ENCODE measurements around the gene IRF5. TPM values are rescaled to one million over a fixed set of nuclear protein-coding genes. Genes with fewer than 3 reads are reported as not detected.

The IRF5 gene
- polyA plus RNA-seq, 1 donor from 2014 or later: not detected

GRCh38 chr7:128916643-128916915 is 21.1 kb upstream of the IRF5 start:
- TF ChIP-seq, protein P1, sequence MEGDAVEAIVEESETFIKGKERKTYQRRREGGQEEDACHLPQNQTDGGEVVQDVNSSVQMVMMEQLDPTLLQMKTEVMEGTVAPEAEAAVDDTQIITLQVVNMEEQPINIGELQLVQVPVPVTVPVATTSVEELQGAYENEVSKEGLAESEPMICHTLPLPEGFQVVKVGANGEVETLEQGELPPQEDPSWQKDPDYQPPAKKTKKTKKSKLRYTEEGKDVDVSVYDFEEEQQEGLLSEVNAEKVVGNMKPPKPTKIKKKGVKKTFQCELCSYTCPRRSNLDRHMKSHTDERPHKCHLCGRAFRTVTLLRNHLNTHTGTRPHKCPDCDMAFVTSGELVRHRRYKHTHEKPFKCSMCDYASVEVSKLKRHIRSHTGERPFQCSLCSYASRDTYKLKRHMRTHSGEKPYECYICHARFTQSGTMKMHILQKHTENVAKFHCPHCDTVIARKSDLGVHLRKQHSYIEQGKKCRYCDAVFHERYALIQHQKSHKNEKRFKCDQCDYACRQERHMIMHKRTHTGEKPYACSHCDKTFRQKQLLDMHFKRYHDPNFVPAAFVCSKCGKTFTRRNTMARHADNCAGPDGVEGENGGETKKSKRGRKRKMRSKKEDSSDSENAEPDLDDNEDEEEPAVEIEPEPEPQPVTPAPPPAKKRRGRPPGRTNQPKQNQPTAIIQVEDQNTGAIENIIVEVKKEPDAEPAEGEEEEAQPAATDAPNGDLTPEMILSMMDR (IDR thresholded peaks at IDR 0.05; ENCODE audit: poor library complexity, severe bottlenecking): no peak
- TF ChIP-seq TAF1 (IDR thresholded peaks at IDR 0.05; ENCODE audit: low read depth) (no peak), POLR2AphosphoS5 (IDR thresholded peaks at IDR 0.05) (no peak), SMC3 (conservative IDR thresholded peaks at IDR 0.05; ENCODE audit: poor library complexity) (no peak), EP300 (conservative IDR thresholded peaks at IDR 0.05; ENCODE audit: poor library complexity, severe bottlenecking) (no peak), EZH2 (IDR thresholded peaks at IDR 0.05; ENCODE audit: borderline replicate concordance, insufficient read depth, low read length, poor library complexity, severe bottlenecking) (no peak), RAD21 (conservative IDR thresholded peaks at IDR 0.05) (no peak), MXI1 (conservative IDR thresholded peaks at IDR 0.05; ENCODE audit: poor library complexity, severe bottlenecking) (no peak)
- TF ChIP-seq, protein P2, sequence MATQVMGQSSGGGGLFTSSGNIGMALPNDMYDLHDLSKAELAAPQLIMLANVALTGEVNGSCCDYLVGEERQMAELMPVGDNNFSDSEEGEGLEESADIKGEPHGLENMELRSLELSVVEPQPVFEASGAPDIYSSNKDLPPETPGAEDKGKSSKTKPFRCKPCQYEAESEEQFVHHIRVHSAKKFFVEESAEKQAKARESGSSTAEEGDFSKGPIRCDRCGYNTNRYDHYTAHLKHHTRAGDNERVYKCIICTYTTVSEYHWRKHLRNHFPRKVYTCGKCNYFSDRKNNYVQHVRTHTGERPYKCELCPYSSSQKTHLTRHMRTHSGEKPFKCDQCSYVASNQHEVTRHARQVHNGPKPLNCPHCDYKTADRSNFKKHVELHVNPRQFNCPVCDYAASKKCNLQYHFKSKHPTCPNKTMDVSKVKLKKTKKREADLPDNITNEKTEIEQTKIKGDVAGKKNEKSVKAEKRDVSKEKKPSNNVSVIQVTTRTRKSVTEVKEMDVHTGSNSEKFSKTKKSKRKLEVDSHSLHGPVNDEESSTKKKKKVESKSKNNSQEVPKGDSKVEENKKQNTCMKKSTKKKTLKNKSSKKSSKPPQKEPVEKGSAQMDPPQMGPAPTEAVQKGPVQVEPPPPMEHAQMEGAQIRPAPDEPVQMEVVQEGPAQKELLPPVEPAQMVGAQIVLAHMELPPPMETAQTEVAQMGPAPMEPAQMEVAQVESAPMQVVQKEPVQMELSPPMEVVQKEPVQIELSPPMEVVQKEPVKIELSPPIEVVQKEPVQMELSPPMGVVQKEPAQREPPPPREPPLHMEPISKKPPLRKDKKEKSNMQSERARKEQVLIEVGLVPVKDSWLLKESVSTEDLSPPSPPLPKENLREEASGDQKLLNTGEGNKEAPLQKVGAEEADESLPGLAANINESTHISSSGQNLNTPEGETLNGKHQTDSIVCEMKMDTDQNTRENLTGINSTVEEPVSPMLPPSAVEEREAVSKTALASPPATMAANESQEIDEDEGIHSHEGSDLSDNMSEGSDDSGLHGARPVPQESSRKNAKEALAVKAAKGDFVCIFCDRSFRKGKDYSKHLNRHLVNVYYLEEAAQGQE (IDR thresholded peaks at IDR 0.05; ENCODE audit: borderline replicate concordance): no peak
- Histone ChIP-seq H3K4me2 (ENCODE audit: low read length) (no peak overlapping the region), H3K27me3 (ENCODE audit: insufficient read depth, low read depth, low read length) (peaks cover 31% of the 10 kb centered on the region)

DNA sequence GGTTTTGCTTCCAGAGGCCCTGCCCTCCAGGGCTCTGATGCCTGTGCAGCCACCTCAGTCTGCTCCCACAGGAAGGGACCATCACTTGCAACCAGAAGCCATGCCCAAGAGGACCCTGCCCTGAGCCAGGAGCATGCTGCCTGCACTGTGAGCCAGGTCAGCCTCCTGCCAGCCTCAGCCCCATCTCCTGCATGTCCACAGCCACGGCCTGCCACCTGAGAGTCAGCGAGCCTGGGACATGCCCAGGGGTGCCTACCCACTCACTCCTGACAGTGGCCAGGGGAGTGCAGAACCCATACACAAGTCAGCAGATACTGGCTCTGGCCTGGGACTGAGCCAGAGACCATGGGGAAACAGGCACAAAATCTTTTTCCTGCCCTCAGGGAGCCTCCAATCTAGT is 20.6 kb upstream of the IRF5 start:
- no peaks in the 10 kb centered on the region for H3K36me3 ChIP-seq (ENCODE audit: insufficient read depth, low read length)
- no peaks in the 10 kb centered on the region for H3F3A ChIP-seq (ENCODE audit: insufficient read depth, low read length, poor library complexity, severe bottlenecking)
- no peaks in the 10 kb centered on the region for H3K9me3 ChIP-seq (ENCODE audit: low read length)
- no peak for TF ChIP-seq TAF1 (IDR thresholded peaks at IDR 0.05; ENCODE audit: low read depth)
- no peak for TF ChIP-seq MXI1 (conservative IDR thresholded peaks at IDR 0.05; ENCODE audit: poor library complexity, severe bottlenecking)
- no peak for TF ChIP-seq EP300 (conservative IDR thresholded peaks at IDR 0.05; ENCODE audit: poor library complexity, severe bottlenecking)
- no peak for TF ChIP-seq RAD21 (conservative IDR thresholded peaks at IDR 0.05)
- no peak for TF ChIP-seq POLR2AphosphoS5 (IDR thresholded peaks at IDR 0.05)
- no peak for TF ChIP-seq EZH2 (IDR thresholded peaks at IDR 0.05; ENCODE audit: borderline replicate concordance, insufficient read depth, low read length, poor library complexity, severe bottlenecking)
- TF ChIP-seq, protein P1 (IDR thresholded peaks at IDR 0.05; ENCODE audit: poor library complexity, severe bottlenecking): no peak
- TF ChIP-seq, protein P2 (IDR thresholded peaks at IDR 0.05; ENCODE audit: borderline replicate concordance): no peak
- TF ChIP-seq SMC3 (conservative IDR thresholded peaks at IDR 0.05; ENCODE audit: poor library complexity): no peak
- H3K4me2 ChIP-seq (ENCODE audit: low read length): no peak overlapping the region
- H3K79me2 ChIP-seq (replicated peaks; ENCODE audit: insufficient read depth, low read length): no peaks in the 10 kb centered on the region
- H4K20me1 ChIP-seq (ENCODE audit: insufficient read depth): no peaks in the 10 kb centered on the region
- H3K4me3 ChIP-seq (ENCODE audit: low read length): no peak overlapping the region
- peaks cover 31% of the 10 kb centered on the region for H3K27me3 ChIP-seq (ENCODE audit: insufficient read depth, low read depth, low read length)
- H3K27ac ChIP-seq (ENCODE audit: low read length): no peak overlapping the region
- H2AFZ ChIP-seq (ENCODE audit: low read depth, low read length): no peak overlapping the region
- no peak overlapping the region for H3K9ac ChIP-seq (ENCODE audit: low read length)
- H3K9me2 ChIP-seq (ENCODE audit: insufficient read depth, low read length): no peaks in the 10 kb centered on the region

More at GRCh38 chr7:128916643-128916915, 21.1 kb upstream of the IRF5 start:
- no peaks in the 10 kb centered on the region for H3F3A ChIP-seq (ENCODE audit: insufficient read depth, low read length, poor library complexity, severe bottlenecking)
- no peaks in the 10 kb centered on the region for H3K36me3 ChIP-seq (ENCODE audit: insufficient read depth, low read length)
- no peaks in the 10 kb centered on the region for H4K20me1 ChIP-seq (ENCODE audit: insufficient read depth)
- no peak overlapping the region for H3K27ac ChIP-seq (ENCODE audit: low read length)
- no peak overlapping the region for H3K4me3 ChIP-seq (ENCODE audit: low read length)
- H3K9me2 ChIP-seq (ENCODE audit: insufficient read depth, low read length): no peaks in the 10 kb centered on the region
- no peaks in the 10 kb centered on the region for H3K79me2 ChIP-seq (replicated peaks; ENCODE audit: insufficient read depth, low read length)
- no peak overlapping the region for H3K9ac ChIP-seq (ENCODE audit: low read length)
- no peaks in the 10 kb centered on the region for H3K9me3 ChIP-seq (ENCODE audit: low read length)
- no peak overlapping the region for H2AFZ ChIP-seq (ENCODE audit: low read depth, low read length)

Measured in neural cell (in vitro differentiated cells).